Endothelial cell of hepatic sinusoid (primary cell): ENCODE data around the gene ABCA1.
"Not testable (repeated sequence)": the region's sequence is repeated elsewhere in the genome, so short reads cannot be mapped to it uniquely, and the experiment has no call there.

Experiments
- in situ Hi-C: cut with HindIII; loops from 2 replicates; pipeline ENCODE4 v1.10.0; 2017; ENCODE audit warnings: low sequenced_read_pairs

Gene ABCA1

GRCh38 chr9:104906441-104907277 lies 21.3 kb downstream of the ABCA1 start:
- in situ Hi-C loops = no loop called here

- in situ Hi-C loops = no loop called here
Measured at GRCh38 chr9:104905931-104906330, 22.0 kb downstream of the ABCA1 start.

GRCh38 chr9:104905153-104905901 lies 22.6 kb downstream of the ABCA1 start:
- in situ Hi-C loops = no loop called here

GRCh38 chr9:104903609-104904008 lies 24.3 kb downstream of the ABCA1 start:
- in situ Hi-C loops = no loop called here

- in situ Hi-C loops = no loop called here
Measured at GRCh38 chr9:104900871-104901270, 27.1 kb downstream of the ABCA1 start.

- in situ Hi-C loops = no loop called here
Measured at GRCh38 chr9:104900324-104900723, 27.6 kb downstream of the ABCA1 start.

- in situ Hi-C loops = no loop called here
Measured at GRCh38 chr9:104899759-104900247, 28.2 kb downstream of the ABCA1 start.

GRCh38 chr9:104898376-104898775 lies 29.6 kb downstream of the ABCA1 start:
- in situ Hi-C loops = not testable (repeated sequence)

GRCh38 chr9:104896131-104896530 lies 31.8 kb downstream of the ABCA1 start:
- in situ Hi-C loops = no loop called here

GRCh38 chr9:104895572-104895971 lies 32.4 kb downstream of the ABCA1 start:
- in situ Hi-C loops = no loop called here

- in situ Hi-C loops = no loop called here
Measured at GRCh38 chr9:104892701-104893100, 35.3 kb downstream of the ABCA1 start.

- in situ Hi-C loops = no loop called here
Measured at GRCh38 chr9:104890433-104890770, 37.6 kb downstream of the ABCA1 start.

- in situ Hi-C loops = no loop called here
Measured at GRCh38 chr9:104885818-104886709, 41.9 kb downstream of the ABCA1 start.

GRCh38 chr9:104883169-104883568 lies 44.8 kb downstream of the ABCA1 start:
- in situ Hi-C loops = no loop called here

- in situ Hi-C loops = no loop called here
Measured at GRCh38 chr9:104882566-104882965, 45.4 kb downstream of the ABCA1 start.

- in situ Hi-C loops = no loop called here
Measured at GRCh38 chr9:104882086-104882485, 45.9 kb downstream of the ABCA1 start.

- in situ Hi-C loops = loop anchor here (5.0 kb wide), 1 partner anchor 62 kb away; no protein-coding TSS in a partner anchor
Measured at GRCh38 chr9:104879555-104880309, 48.2 kb downstream of the ABCA1 start.

GRCh38 chr9:104876587-104876986 lies 51.4 kb downstream of the ABCA1 start:
- in situ Hi-C loops = loop anchor here (5.0 kb wide), 1 partner anchor 59 kb away; no protein-coding TSS in a partner anchor

GRCh38 chr9:104875897-104876296 lies 52.1 kb downstream of the ABCA1 start:
- in situ Hi-C loops = loop anchor here (5.0 kb wide), 1 partner anchor 59 kb away; no protein-coding TSS in a partner anchor

- in situ Hi-C loops = loop anchor here (5.0 kb wide), 1 partner anchor 58 kb away; no protein-coding TSS in a partner anchor
Measured at GRCh38 chr9:104875320-104875719, 52.6 kb downstream of the ABCA1 start.
